PFSK-1 (cell line): ENCODE results near the gene DNER.

Experiments
- FOXP2 ChIP-seq: optimal IDR thresholded peaks from 2 replicates; pipeline ENCODE3; 2011; ENCODE audit warnings: borderline replicate concordance, control low read depth, inconsistent platforms; ENCODE audit not compliant: insufficient read depth; ENCODE audit errors: extremely low read length, extremely low read depth
- POLR2AphosphoS5 ChIP-seq: IDR thresholded peaks from 2 replicates; pipeline ENCODE4 v1.6.1; 2012; ENCODE audit warnings: low read depth, mild to moderate bottlenecking, control low read depth, low read length, moderate library complexity
- REST ChIP-seq, 2 experiments: IDR thresholded peaks; 2 replicates each; pipeline versions ENCODE4 v1.6.1 to v1.8.0; 2011 to 2012; ENCODE audit warnings: low read depth in 2 of 2, low read length in 2 of 2, control low read depth in 1 of 2, inconsistent platforms in 1 of 2, mild to moderate bottlenecking in 1 of 2, moderate library complexity in 1 of 2; ENCODE audit not compliant: insufficient read depth in 1 of 2
- SIN3A ChIP-seq: IDR thresholded peaks from 2 replicates; pipeline ENCODE4 v1.6.1; 2012; ENCODE audit warnings: mild to moderate bottlenecking, low read length, moderate library complexity, borderline replicate concordance; ENCODE audit not compliant: insufficient read depth

DNA sequence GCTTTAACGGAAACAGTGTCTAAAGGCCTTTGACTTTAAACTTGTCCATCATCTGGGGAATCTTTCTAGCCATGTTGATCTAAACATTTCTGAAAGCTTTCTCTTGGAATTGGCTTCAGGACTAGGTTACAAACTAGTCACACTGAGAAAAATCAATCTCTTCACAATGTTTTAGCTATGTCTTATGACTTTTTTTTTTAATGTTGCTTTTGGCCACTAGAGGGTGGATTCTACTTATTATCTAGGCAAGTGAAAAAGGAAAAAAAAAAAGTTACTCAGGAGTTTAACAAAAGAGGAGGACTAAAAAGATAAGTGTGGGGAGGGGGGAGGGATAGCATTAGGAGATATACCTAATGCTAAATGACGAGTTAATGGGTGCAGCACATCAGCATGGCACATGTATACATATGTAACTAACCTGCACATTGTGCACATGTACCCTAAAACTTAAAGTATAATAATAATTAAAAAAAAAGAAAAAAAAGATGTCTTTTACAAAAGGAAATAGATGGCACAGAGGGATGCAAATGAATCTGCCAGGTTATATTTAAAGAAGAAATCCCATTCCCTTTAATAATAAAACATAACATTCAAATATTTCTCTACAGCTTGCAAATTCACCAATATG is 282.9 kb downstream of the DNER start:
- TF ChIP-seq FOXP2 (no peak), REST (IDR thresholded peaks at IDR 0.05; ENCODE audit: insufficient read depth in 1 of 2, low read depth in 2 of 2, low read length in 2 of 2) (no peak), POLR2AphosphoS5 (no peak), SIN3A (no peak)
